Measurements from ENCODE around the gene ARMC2.
"Not testable (repeated sequence)": the region's sequence is repeated elsewhere in the genome, so short reads cannot be mapped to it uniquely, and the experiment has no call there.

Gene ARMC2

GRCh38 chr6:108848116-108848868 is at the start of gene ARMC2:
Gene ARMC2, plus strand, starts transcription at chr6:108848422. Its CDS starts 5,846 bp downstream, at chr6:108854268.
- peak; percentile 91 for DNase-seq (ENCODE audit: low spot score)

- peak; percentile 12 for DNase-seq (ENCODE audit: low spot score)
These were observed 49.4 kb upstream of the ARMC2 start for GRCh38 chr6:108798670-108799353.

GRCh38 chr6:108799354-108799717 is 48.9 kb upstream of the ARMC2 start:
- DNase-seq (ENCODE audit: low spot score) = no peak

- DNase-seq (ENCODE audit: low spot score) = no peak
These were observed 48.4 kb upstream of the ARMC2 start for GRCh38 chr6:108799791-108800190.

- DNase-seq (ENCODE audit: low spot score) = no peak
These were observed 47.8 kb upstream of the ARMC2 start for GRCh38 chr6:108800427-108800864.

GRCh38 chr6:108801366-108801765 is 46.9 kb upstream of the ARMC2 start:
- DNase-seq (ENCODE audit: low spot score) = no peak

GRCh38 chr6:108803982-108804490 is 44.2 kb upstream of the ARMC2 start:
- no peak for DNase-seq (ENCODE audit: low spot score)

GRCh38 chr6:108804956-108805355 is 43.3 kb upstream of the ARMC2 start:
- no peak for DNase-seq (ENCODE audit: low spot score)

- no peak for DNase-seq (ENCODE audit: low spot score)
These were observed 42.5 kb upstream of the ARMC2 start for GRCh38 chr6:108805611-108806167.

- DNase-seq (ENCODE audit: low spot score) = no peak
These were observed 42.1 kb upstream of the ARMC2 start for GRCh38 chr6:108806171-108806570.

- no peak for DNase-seq (ENCODE audit: low spot score)
These were observed 41.6 kb upstream of the ARMC2 start for GRCh38 chr6:108806665-108807064.

GRCh38 chr6:108807928-108808327 is 40.3 kb upstream of the ARMC2 start:
- no peak for DNase-seq (ENCODE audit: low spot score)

- no peak for DNase-seq (ENCODE audit: low spot score)
These were observed 39.0 kb upstream of the ARMC2 start for GRCh38 chr6:108809211-108809610.

- no peak for DNase-seq (ENCODE audit: low spot score)
These were observed 38.1 kb upstream of the ARMC2 start for GRCh38 chr6:108810057-108810643.

- no peak for DNase-seq (ENCODE audit: low spot score)
These were observed 36.7 kb upstream of the ARMC2 start for GRCh38 chr6:108811490-108811889.

GRCh38 chr6:108813218-108813617 is 35.0 kb upstream of the ARMC2 start:
- DNase-seq (ENCODE audit: low spot score) = not testable (repeated sequence)

GRCh38 chr6:108817276-108817675 is 30.9 kb upstream of the ARMC2 start:
- not testable (repeated sequence) for DNase-seq (ENCODE audit: low spot score)

GRCh38 chr6:108820006-108820405 is 28.2 kb upstream of the ARMC2 start:
- DNase-seq (ENCODE audit: low spot score) = no peak

- no peak for DNase-seq (ENCODE audit: low spot score)
These were observed 25.8 kb upstream of the ARMC2 start for GRCh38 chr6:108822401-108822800.

GRCh38 chr6:108825326-108825725 is 22.9 kb upstream of the ARMC2 start:
- DNase-seq (ENCODE audit: low spot score) = no peak

GRCh38 chr6:108831104-108831503 is 17.1 kb upstream of the ARMC2 start:
- no peak for DNase-seq (ENCODE audit: low spot score)

GRCh38 chr6:108832738-108833137 is 15.5 kb upstream of the ARMC2 start:
- no peak for DNase-seq (ENCODE audit: low spot score)

Measured in hematopoietic multipotent progenitor cell treated with erythropoietin and hydrocortisone succinate and interleukin-3 and kit ligand, for 15 days (in vitro differentiated cells).